Measurements from ENCODE around the gene RAB7B. TPM values are rescaled to one million over a fixed set of nuclear protein-coding genes. Genes with fewer than 3 reads are reported as not detected.

RAB7B gene
- total RNA-seq, 1 donor from 2014 or later, result 6.3 TPM

GRCh38 chr1:205933671-205934618 is 69.2 kb downstream of the RAB7B start:
- Histone ChIP-seq H3K4me1 (ENCODE audit: control insufficient read depth in 3 of 3, insufficient read depth in 3 of 3, low read length in 3 of 3) (no peaks in the 10 kb centered on the region), H3K4me3 (ENCODE audit: low read length in 3 of 3) (no peak overlapping the region), H3K27me3 (ENCODE audit: control insufficient read depth in 3 of 3, insufficient read depth in 3 of 3, low read length in 3 of 3) (peaks cover 0 to 4% (median 3%) of the 10 kb centered on the region in 3 donors), H3K36me3 (ENCODE audit: control insufficient read depth in 3 of 3, insufficient read depth in 3 of 3, low read length in 3 of 3) (no peaks in the 10 kb centered on the region), H3K27ac (ENCODE audit: low read depth, low read length) (peak overlapping the region; percentile 30), H3K9ac (ENCODE audit: low read depth in 1 of 3, low read length in 3 of 3) (no peak overlapping the region), H3K9me3 (ENCODE audit: control insufficient read depth in 3 of 3, low read length in 3 of 3) (no peaks in the 10 kb centered on the region)

DNA sequence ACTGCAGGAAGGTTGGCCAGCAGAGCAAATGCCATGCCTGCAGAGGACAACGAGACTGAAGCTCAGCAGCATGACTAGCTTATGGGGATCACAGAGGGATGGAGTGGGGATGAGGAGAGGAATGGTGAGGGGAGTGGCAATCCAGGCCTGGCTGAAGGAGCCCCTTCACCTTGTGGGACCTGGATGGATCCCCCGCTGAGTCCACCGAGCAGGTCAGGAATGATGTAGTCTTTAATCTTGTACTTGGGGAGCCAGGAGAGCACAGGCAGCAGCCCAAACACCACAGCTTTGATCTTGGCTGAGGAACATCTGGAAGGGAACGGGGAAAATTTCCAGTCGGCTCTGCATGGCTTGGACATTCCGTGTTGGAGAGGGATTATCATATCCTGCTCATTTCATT is 70.4 kb downstream of the RAB7B start:
- H3K9ac ChIP-seq (ENCODE audit: low read depth in 1 of 3, low read length in 3 of 3), result no peak overlapping the region
- no peaks in the 10 kb centered on the region for H3K36me3 ChIP-seq (ENCODE audit: control insufficient read depth in 3 of 3, insufficient read depth in 3 of 3, low read length in 3 of 3)
- no peak overlapping the region for H3K4me3 ChIP-seq (ENCODE audit: low read length in 3 of 3)
- no peaks in the 10 kb centered on the region for H3K9me3 ChIP-seq (ENCODE audit: control insufficient read depth in 3 of 3, low read length in 3 of 3)
- H3K4me1 ChIP-seq (ENCODE audit: control insufficient read depth in 3 of 3, insufficient read depth in 3 of 3, low read length in 3 of 3), result no peaks in the 10 kb centered on the region
- no peak overlapping the region for H3K27ac ChIP-seq (ENCODE audit: low read depth, low read length)
- H3K27me3 ChIP-seq (ENCODE audit: control insufficient read depth in 3 of 3, insufficient read depth in 3 of 3, low read length in 3 of 3), result peaks cover 0 to 4% (median 0%) of the 10 kb centered on the region in 3 donors

GRCh38 chr1:205930799-205931281 is 72.4 kb downstream of the RAB7B start:
- Histone ChIP-seq H3K4me3 (ENCODE audit: low read length in 3 of 3) (no peak overlapping the region), H3K4me1 (ENCODE audit: control insufficient read depth in 3 of 3, insufficient read depth in 3 of 3, low read length in 3 of 3) (no peaks in the 10 kb centered on the region), H3K9me3 (ENCODE audit: control insufficient read depth in 3 of 3, low read length in 3 of 3) (no peaks in the 10 kb centered on the region), H3K9ac (ENCODE audit: low read depth in 1 of 3, low read length in 3 of 3) (no peak overlapping the region), H3K36me3 (ENCODE audit: control insufficient read depth in 3 of 3, insufficient read depth in 3 of 3, low read length in 3 of 3) (no peaks in the 10 kb centered on the region), H3K27me3 (ENCODE audit: control insufficient read depth in 3 of 3, insufficient read depth in 3 of 3, low read length in 3 of 3) (peaks cover 0 to 4% (median 0%) of the 10 kb centered on the region in 3 donors), H3K27ac (ENCODE audit: low read depth, low read length) (no peak overlapping the region)

DNA sequence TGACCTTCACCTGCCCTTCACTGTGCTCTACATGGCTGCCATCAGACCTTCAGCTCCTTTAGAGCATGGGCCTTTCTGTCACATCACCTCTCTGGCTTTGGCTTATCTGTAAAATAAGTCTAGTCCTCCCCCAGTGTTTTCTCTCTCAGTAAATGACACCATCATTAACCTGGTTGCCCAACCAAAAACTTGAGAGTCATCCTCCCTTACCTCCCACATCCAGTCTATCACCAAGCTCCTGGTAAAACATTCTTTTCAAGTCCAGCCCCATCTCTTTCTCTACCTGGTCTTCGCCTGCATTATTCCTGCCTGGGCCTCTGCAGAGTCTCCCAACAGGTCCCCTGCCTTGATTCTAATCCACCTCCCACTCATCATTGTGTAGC is 73.0 kb downstream of the RAB7B start:
- Histone ChIP-seq H3K36me3 (ENCODE audit: control insufficient read depth in 3 of 3, insufficient read depth in 3 of 3, low read length in 3 of 3) (no peaks in the 10 kb centered on the region), H3K27ac (ENCODE audit: low read depth, low read length) (no peak overlapping the region), H3K9ac (ENCODE audit: low read depth in 1 of 3, low read length in 3 of 3) (no peak overlapping the region), H3K27me3 (ENCODE audit: control insufficient read depth in 3 of 3, insufficient read depth in 3 of 3, low read length in 3 of 3) (peaks cover 0 to 4% (median 0%) of the 10 kb centered on the region in 3 donors), H3K4me1 (ENCODE audit: control insufficient read depth in 3 of 3, insufficient read depth in 3 of 3, low read length in 3 of 3) (no peaks in the 10 kb centered on the region), H3K9me3 (ENCODE audit: control insufficient read depth in 3 of 3, low read length in 3 of 3) (no peaks in the 10 kb centered on the region), H3K4me3 (ENCODE audit: low read length in 3 of 3) (no peak overlapping the region)

DNA sequence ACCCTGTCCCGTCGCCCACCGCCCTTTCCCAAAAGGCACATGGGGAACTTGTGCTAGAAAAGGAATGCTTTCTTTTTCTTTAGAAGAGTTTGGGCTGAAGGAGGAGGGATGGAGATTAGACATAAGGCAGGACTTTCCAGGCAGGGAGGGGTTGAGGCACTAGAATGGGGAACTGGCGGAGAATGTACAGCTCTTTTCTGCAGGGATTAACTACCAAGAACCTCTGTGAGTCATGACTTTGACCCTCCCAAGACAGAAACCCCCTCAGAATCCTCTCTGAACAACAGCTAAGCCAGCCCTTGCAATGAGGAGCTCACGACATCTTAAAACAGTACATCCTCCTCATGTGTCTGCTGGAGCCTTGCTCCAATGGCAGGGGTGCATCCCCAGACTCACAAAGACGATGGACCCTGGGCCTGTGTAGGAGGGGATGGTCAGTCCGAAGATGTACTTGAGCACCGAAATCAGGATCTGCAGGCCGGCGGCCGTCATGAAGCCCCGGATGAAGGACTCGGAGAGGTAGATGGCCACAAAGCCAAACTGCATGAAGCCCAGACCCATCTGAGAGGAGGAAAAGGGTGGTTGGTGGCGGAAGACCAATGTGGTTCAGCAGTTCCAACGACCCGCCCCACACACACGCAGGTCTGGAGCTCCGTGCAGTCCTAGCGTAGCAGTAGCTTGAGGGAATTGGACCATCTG is 73.5 kb downstream of the RAB7B start:
- peaks cover 0 to 4% (median 0%) of the 10 kb centered on the region in 3 donors for H3K27me3 ChIP-seq (ENCODE audit: control insufficient read depth in 3 of 3, insufficient read depth in 3 of 3, low read length in 3 of 3)
- H3K36me3 ChIP-seq (ENCODE audit: control insufficient read depth in 3 of 3, insufficient read depth in 3 of 3, low read length in 3 of 3), result no peaks in the 10 kb centered on the region
- H3K4me1 ChIP-seq (ENCODE audit: control insufficient read depth in 3 of 3, insufficient read depth in 3 of 3, low read length in 3 of 3), result no peaks in the 10 kb centered on the region
- H3K27ac ChIP-seq (ENCODE audit: low read depth, low read length), result no peak overlapping the region
- H3K9me3 ChIP-seq (ENCODE audit: control insufficient read depth in 3 of 3, low read length in 3 of 3), result no peaks in the 10 kb centered on the region
- no peak overlapping the region for H3K4me3 ChIP-seq (ENCODE audit: low read length in 3 of 3)
- no peak overlapping the region for H3K9ac ChIP-seq (ENCODE audit: low read depth in 1 of 3, low read length in 3 of 3)

- Histone ChIP-seq H3K4me1 (ENCODE audit: control insufficient read depth in 3 of 3, insufficient read depth in 3 of 3, low read length in 3 of 3) (peaks cover 4 to 11% (median 6%) of the 10 kb centered on the region in 3 donors), H3K9ac (ENCODE audit: low read depth in 1 of 3, low read length in 3 of 3) (no peak overlapping the region), H3K4me3 (ENCODE audit: low read length in 3 of 3) (no peak overlapping the region), H3K27ac (ENCODE audit: low read depth, low read length) (no peak overlapping the region), H3K27me3 (ENCODE audit: control insufficient read depth in 3 of 3, insufficient read depth in 3 of 3, low read length in 3 of 3) (peaks cover 0 to 4% (median 0%) of the 10 kb centered on the region in 3 donors), H3K9me3 (ENCODE audit: control insufficient read depth in 3 of 3, low read length in 3 of 3) (no peaks in the 10 kb centered on the region), H3K36me3 (ENCODE audit: control insufficient read depth in 3 of 3, insufficient read depth in 3 of 3, low read length in 3 of 3) (no peaks in the 10 kb centered on the region)
Observed at GRCh38 chr1:205928317-205928716, 74.9 kb downstream of the RAB7B start.

DNA sequence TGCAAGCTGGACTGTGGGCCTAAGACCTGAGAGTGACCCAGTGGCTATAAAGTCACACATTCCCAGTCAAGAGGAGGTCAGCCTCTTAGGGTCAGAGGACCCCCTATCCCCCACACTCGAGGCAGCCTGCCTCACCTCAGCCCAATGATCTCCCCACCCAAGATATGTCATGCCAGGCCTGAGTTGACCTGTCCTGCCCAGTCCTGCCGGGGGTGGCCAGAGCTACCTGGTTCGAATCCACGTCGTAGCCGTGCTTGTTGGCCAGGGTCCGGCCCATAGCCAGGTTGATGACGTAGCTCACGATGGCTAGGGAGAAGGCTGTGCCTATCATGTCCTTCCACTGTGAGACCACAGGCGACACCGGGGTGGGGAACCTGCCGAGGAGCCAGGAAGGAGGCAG is 75.5 kb downstream of the RAB7B start:
- Histone ChIP-seq H3K9me3 (ENCODE audit: control insufficient read depth in 3 of 3, low read length in 3 of 3) (no peaks in the 10 kb centered on the region), H3K27ac (ENCODE audit: low read depth, low read length) (no peak overlapping the region), H3K36me3 (ENCODE audit: control insufficient read depth in 3 of 3, insufficient read depth in 3 of 3, low read length in 3 of 3) (no peaks in the 10 kb centered on the region), H3K4me1 (ENCODE audit: control insufficient read depth in 3 of 3, insufficient read depth in 3 of 3, low read length in 3 of 3) (peaks cover 8 to 15% (median 12%) of the 10 kb centered on the region in 3 donors), H3K4me3 (ENCODE audit: low read length in 3 of 3) (no peak overlapping the region), H3K27me3 (ENCODE audit: control insufficient read depth in 3 of 3, insufficient read depth in 3 of 3, low read length in 3 of 3) (peaks cover 0 to 2% (median 0%) of the 10 kb centered on the region in 3 donors), H3K9ac (ENCODE audit: low read depth in 1 of 3, low read length in 3 of 3) (no peak overlapping the region)

GRCh38 chr1:205927247-205927646 is 75.9 kb downstream of the RAB7B start:
- no peaks in the 10 kb centered on the region for H3K9me3 ChIP-seq (ENCODE audit: control insufficient read depth in 3 of 3, low read length in 3 of 3)
- H3K9ac ChIP-seq (ENCODE audit: low read depth in 1 of 3, low read length in 3 of 3), result no peak overlapping the region
- H3K27me3 ChIP-seq (ENCODE audit: control insufficient read depth in 3 of 3, insufficient read depth in 3 of 3, low read length in 3 of 3), result no peaks in the 10 kb centered on the region

More at GRCh38 chr1:205927247-205927646, 75.9 kb downstream of the RAB7B start:
- no peak overlapping the region for H3K4me3 ChIP-seq (ENCODE audit: low read length in 3 of 3)
- no peaks in the 10 kb centered on the region for H3K36me3 ChIP-seq (ENCODE audit: control insufficient read depth in 3 of 3, insufficient read depth in 3 of 3, low read length in 3 of 3)
- no peak overlapping the region for H3K27ac ChIP-seq (ENCODE audit: low read depth, low read length)
- H3K4me1 ChIP-seq (ENCODE audit: control insufficient read depth in 3 of 3, insufficient read depth in 3 of 3, low read length in 3 of 3), result peaks cover 8 to 15% (median 15%) of the 10 kb centered on the region in 3 donors
